Stimulated activated CD8-positive, alpha-beta memory T cell treated with anti-CD3 and anti-CD28 coated beads, Interleukin-2, amount 100 ng/mL, for 1 hour (primary cell): ENCODE measurements around the gene SH3BP4.
"Not testable (repeated sequence)": the region's sequence is repeated elsewhere in the genome, so short reads cannot be mapped to it uniquely, and the experiment has no call there.

Source experiments
- DNase-seq, 2 donors: peaks; one replicate each; pipeline ENCODE4 v3.0.0-alpha.2; 2020; ENCODE audit warnings: low read depth in 2 of 2

The SH3BP4 gene

GRCh38 chr2:235017441-235017840 is 65.6 kb downstream of the SH3BP4 start:
- DNase-seq = no peak

GRCh38 chr2:235018838-235019237 is 67.0 kb downstream of the SH3BP4 start:
- no peak for DNase-seq

GRCh38 chr2:235020141-235020540 is 68.3 kb downstream of the SH3BP4 start:
- DNase-seq = not testable (repeated sequence)

GRCh38 chr2:235021752-235022151 is 69.9 kb downstream of the SH3BP4 start:
- DNase-seq = no peak

DNA sequence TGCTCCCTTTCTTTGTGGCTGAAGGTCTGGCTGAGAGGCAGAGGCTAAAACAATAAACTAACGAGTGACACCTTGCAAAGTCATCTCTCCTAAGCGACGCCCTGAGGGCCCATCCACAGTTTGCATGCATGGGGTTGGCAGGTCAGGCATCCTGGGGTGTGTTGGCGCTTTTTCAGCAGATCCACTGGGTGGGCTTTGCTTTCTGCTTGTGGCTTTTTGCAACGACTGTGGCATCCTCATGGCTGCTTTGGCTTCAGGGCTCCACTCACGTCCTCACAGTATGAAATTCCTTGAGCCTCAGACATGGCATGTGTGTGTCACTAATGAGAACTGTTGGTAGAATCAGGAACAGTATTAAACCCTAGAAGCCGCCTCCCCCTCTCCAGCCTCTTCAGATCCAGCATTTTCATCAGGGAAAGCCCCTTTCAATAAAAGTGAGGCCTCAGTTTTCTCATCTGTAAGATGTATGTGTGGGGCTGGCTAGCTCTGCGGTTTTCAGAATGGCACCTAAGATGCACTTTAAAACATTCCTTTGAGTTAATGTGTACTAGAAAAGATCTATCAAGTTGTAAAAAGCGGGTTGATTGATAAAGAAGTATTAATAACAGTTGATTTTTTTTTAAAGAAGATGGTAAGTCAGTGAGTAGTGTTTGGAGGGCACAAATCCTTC is 72.5 kb downstream of the SH3BP4 start:
- no peak for DNase-seq

DNA sequence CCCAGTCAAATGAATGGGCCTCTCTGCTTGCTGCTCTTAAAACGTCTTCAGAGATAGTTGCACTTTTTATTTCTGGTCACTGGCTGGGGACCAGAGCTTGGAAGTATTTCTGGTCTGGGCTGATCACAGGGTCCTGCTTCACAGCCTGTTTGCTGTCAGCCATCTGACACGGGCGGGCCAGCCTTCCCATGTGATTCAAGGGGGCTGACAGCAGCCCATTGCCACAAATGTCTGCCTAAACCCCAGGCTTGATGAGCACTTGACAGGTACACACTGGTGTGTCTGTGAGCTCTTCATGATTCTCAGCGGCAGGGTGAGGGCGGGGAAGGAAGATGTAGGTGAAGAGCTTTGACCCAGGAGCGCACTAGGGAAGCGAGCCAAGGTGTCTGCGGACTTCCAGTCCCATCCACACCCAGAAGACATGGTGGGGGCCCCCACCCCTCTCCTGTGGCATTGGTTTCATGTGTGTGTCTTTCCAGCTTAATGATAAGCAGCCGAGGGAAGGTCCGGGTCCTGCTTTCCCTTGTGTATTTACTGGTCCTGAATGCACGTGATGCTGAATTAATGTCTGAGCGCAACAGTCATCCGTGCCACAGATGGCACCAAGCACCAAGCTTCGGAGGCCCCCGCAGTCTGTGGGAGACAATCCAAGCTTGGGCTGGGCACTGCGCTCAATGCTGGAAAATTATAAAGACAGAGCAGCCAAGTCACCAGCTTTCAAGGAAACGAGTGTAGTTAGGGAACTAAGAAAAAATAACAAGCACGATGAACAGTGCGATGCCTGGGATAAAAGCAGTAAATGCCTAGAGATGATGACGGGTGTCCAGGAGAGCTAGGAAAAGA is 73.3 kb downstream of the SH3BP4 start:
- no peak for DNase-seq

DNA sequence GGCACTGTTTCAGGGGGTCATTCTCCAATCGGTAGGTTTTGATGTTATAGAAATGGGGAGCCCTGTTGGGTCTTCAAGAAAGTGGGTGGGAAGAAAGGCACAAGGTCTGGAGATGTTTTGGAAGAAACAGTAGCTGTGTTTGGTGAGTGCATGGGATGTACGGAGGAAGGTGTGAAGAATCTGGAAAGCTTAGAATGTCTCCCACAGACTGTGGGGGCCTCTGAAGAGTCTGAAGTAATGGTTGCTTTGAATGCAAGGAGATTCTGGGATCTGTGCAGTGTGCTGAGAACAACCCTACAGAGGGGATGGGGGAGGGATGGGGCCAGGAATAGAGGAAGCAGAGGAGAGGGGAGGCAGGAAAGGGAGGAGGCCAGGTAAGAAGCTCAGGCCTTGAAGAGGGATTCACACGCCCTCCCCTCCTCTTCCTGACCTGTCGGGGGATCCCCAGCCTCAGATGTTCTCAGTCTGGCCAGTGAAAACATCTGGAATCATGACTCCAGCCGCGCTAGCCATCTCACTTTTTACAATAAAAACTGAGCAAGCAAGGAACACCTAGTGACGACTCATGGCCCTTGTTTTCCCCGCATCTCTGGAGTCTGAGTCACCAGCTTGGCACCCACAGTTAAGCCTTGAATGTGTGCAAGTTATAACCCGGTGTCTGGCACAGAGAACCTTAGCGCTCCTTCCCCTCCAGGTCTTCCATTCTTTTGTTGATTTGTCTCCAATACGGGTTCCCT is 74.2 kb downstream of the SH3BP4 start:
- no peak for DNase-seq

GRCh38 chr2:235026649-235027557 is 75.1 kb downstream of the SH3BP4 start:
- DNase-seq = no peak

GRCh38 chr2:235027558-235028214 is 75.9 kb downstream of the SH3BP4 start:
- DNase-seq = no peak

DNA sequence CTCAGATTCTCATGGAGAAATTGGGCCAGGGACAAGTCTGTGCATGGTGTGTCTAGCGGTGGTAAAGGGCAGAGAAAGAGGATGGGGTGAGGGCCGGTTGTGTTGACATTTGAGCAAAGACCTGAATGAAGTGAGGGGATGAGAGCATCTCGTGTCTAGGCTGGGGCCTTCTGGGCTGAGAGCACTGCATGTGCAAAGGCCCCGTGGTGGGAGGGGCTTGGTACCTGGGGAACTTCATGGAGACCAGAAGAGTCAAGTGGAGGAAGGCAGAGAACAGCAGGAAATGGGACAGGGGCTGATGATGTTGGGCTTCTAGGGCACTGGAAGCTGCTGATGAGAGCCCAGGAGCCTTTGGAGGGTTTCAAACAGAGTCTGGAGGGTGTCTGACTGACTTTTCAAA is 76.8 kb downstream of the SH3BP4 start:
- no peak for DNase-seq

DNA sequence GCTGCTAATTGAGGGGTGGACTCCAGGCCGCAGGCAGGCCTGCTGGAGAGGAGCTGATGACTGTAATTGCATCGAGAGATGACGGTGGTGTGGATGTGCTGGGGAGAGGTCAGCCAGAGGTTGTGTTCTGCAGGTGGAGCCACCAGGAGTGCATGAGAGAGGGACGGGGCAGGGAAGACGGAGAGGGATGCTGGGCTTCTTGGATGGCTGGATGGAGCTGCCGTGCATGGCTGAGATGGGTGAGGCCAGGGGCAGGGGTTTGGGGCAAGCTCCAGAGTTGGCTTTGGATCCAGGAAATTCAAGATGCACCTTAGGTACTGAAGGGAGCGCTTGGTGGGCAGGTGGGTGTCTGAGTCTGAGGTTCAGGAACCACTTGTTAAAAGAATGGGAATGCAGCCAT is 77.2 kb downstream of the SH3BP4 start:
- DNase-seq = no peak

- DNase-seq = no peak
These were observed 78.3 kb downstream of the SH3BP4 start for GRCh38 chr2:235030126-235030525.

GRCh38 chr2:235030936-235031335 is 79.1 kb downstream of the SH3BP4 start:
- DNase-seq = no peak

DNA sequence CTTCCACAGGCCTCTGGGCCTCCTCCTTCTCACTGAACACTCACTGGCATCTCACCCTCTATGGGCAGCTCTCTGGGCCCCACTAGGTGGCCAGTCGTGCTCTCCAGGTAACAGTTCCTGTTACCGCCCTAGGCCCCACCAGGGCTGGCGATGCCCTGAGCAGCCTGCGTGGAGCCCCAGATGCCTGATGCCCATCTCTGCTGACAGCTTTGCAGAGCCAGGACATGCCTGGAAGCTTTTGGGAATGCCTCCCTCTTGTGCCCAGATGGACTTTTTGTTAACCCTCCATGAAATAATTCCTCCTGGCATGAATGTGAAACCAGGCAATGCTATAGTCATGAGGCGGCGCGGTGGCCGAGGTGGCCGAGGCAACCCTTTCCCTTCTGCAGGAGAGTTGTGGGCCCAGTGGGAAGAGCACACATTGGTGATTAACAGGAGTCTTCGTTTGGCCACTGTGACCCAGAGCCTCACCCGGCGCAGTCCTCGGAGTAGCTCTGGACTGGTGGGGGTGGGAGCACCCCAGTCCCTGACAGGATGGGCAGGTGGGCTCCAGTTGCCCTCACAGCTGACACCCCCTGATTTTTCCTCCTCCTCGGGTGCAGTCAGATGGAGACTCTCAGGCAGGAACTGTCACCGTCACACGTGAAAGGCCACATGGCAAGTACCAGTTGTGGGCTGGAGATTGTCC is 80.0 kb downstream of the SH3BP4 start:
- DNase-seq = no peak

DNA sequence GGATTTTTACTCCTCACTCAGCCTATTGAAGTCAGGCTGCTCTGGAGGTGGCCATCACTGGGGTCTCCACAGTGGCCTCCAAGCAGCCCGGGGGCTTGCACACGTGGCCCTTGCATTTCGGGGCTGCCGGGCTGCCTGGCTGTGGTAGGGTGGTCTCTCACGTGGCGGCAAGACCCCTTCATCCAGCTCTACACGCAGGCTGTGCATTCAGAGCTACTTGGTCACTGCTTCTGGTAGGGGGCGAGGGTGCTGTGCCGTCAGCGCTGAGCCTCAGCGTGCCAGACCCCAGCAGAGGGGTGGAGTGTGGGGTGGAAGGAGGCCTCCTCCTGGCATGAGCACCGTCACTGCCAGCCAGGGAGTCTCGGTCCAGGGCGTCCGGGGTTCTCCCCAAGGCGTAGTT is 80.6 kb downstream of the SH3BP4 start:
- no peak for DNase-seq

GRCh38 chr2:235032949-235033348 is 81.1 kb downstream of the SH3BP4 start:
- no peak for DNase-seq

- DNase-seq = no peak
These were observed 82.7 kb downstream of the SH3BP4 start for GRCh38 chr2:235034265-235035118.

- no peak for DNase-seq
These were observed 85.9 kb downstream of the SH3BP4 start for GRCh38 chr2:235037604-235038166.
